Measurements from ENCODE around the gene OXNAD1. TPM values are rescaled to one million over a fixed set of nuclear protein-coding genes. Genes with fewer than 3 reads are reported as not detected.

Gene OXNAD1
- total and polyA plus RNA-seq, 2 donors (not counting 1 experiment from before 2014, with no cell fraction given): 6.4 to 10.4 TPM

DNA sequence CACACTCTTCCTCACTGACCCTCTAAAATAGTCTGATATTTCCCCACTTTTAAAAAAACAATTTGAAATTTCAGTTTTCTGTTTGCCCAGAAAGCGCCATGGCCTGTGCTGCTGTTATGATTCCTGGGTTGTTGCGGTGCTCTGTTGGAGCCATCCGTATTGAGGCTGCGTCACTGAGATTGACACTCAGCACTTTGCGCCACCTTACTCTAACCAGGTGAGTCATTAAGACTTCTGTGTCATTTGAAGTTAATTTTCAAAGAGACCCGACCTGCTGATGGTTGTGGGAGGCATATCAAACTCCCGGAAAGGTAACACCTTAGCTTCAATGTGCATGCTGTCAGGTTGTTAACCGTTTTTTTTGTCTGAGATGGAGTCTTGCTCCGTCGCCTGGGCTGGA is 5.8 kb downstream of the OXNAD1 start:
- Histone ChIP-seq H3K27me3 (ENCODE audit: control insufficient read depth, insufficient read depth, low read length) (no peaks in the 10 kb centered on the region), H3K4me1 (ENCODE audit: control insufficient read depth, extremely low read depth, insufficient read depth, low read length) (peaks cover 2% of the 10 kb centered on the region), H4K20me1 (ENCODE audit: control insufficient read depth, extremely low read depth, insufficient read depth, low read length) (no peaks in the 10 kb centered on the region), H3K4me2 (ENCODE audit: extremely low read depth, insufficient read depth, low read length) (no peak overlapping the region), H3K36me3 (ENCODE audit: control insufficient read depth, insufficient read depth, low read length) (no peaks in the 10 kb centered on the region), H3K9ac (ENCODE audit: insufficient read depth, low read length) (no peak overlapping the region), H3K27ac (ENCODE audit: insufficient read depth, low read length) (no peak overlapping the region), H2AFZ (ENCODE audit: low read length) (no peak overlapping the region), H3K9me3 (ENCODE audit: control insufficient read depth, insufficient read depth, low read depth, low read length) (no peaks in the 10 kb centered on the region), H3K4me3 (replicated peaks in 1 of 4; ENCODE audit: control extremely low read depth in 1 of 4, insufficient read depth in 1 of 4, low read depth in 3 of 4, low read length in 4 of 4) (no peak overlapping the region), H3K79me2 (ENCODE audit: control insufficient read depth, insufficient read depth, low read length) (no peaks in the 10 kb centered on the region)
- TF ChIP-seq, protein P1, sequence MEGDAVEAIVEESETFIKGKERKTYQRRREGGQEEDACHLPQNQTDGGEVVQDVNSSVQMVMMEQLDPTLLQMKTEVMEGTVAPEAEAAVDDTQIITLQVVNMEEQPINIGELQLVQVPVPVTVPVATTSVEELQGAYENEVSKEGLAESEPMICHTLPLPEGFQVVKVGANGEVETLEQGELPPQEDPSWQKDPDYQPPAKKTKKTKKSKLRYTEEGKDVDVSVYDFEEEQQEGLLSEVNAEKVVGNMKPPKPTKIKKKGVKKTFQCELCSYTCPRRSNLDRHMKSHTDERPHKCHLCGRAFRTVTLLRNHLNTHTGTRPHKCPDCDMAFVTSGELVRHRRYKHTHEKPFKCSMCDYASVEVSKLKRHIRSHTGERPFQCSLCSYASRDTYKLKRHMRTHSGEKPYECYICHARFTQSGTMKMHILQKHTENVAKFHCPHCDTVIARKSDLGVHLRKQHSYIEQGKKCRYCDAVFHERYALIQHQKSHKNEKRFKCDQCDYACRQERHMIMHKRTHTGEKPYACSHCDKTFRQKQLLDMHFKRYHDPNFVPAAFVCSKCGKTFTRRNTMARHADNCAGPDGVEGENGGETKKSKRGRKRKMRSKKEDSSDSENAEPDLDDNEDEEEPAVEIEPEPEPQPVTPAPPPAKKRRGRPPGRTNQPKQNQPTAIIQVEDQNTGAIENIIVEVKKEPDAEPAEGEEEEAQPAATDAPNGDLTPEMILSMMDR (conservative IDR thresholded peaks at IDR 0.05 in 1 of 2, IDR thresholded peaks at IDR 0.05 in 1 of 2; ENCODE audit: low read depth in 1 of 2, low read length in 2 of 2): no peak
- no peak for TF ChIP-seq EZH2 (IDR thresholded peaks at IDR 0.05; ENCODE audit: low read length, missing control alignments)
- DNase-seq (ENCODE audit: low read depth in 2 of 2): no peak

DNA sequence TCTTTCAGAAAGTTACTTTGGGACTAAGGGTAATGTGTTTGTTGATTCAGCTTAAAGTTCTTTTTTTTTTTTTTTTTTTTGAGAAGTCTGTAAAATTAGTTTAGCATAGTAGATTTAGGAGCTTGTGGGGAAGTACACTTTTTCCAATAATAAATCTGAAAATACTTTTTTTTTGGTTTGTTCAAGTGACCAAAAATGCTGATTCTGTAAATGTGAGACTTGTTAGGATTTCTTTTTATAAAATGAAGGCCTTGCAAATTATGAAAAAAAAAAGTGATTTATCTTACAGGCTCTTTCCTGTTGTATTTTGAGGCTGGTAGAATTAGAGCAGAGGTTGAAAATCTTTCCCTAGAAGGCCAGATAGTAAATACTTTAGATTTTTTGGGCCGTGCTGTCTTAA is 7.6 kb downstream of the OXNAD1 start:
- no peak overlapping the region for H3K4me3 ChIP-seq (replicated peaks in 1 of 4; ENCODE audit: control extremely low read depth in 1 of 4, insufficient read depth in 1 of 4, low read depth in 3 of 4, low read length in 4 of 4)
- no peaks in the 10 kb centered on the region for H3K79me2 ChIP-seq (ENCODE audit: control insufficient read depth, insufficient read depth, low read length)
- no peaks in the 10 kb centered on the region for H3K4me1 ChIP-seq (ENCODE audit: control insufficient read depth, extremely low read depth, insufficient read depth, low read length)
- H3K9ac ChIP-seq (ENCODE audit: insufficient read depth, low read length): no peak overlapping the region
- no peaks in the 10 kb centered on the region for H3K36me3 ChIP-seq (ENCODE audit: control insufficient read depth, insufficient read depth, low read length)
- no peak for DNase-seq (ENCODE audit: low read depth in 2 of 2)
- H3K4me2 ChIP-seq (ENCODE audit: extremely low read depth, insufficient read depth, low read length): no peak overlapping the region
- no peak overlapping the region for H2AFZ ChIP-seq (ENCODE audit: low read length)
- no peaks in the 10 kb centered on the region for H3K27me3 ChIP-seq (ENCODE audit: control insufficient read depth, insufficient read depth, low read length)
- no peaks in the 10 kb centered on the region for H3K9me3 ChIP-seq (ENCODE audit: control insufficient read depth, insufficient read depth, low read depth, low read length)
- H3K27ac ChIP-seq (ENCODE audit: insufficient read depth, low read length): no peak overlapping the region
- H4K20me1 ChIP-seq (ENCODE audit: control insufficient read depth, extremely low read depth, insufficient read depth, low read length): no peaks in the 10 kb centered on the region
- TF ChIP-seq, protein P1 (conservative IDR thresholded peaks at IDR 0.05 in 1 of 2, IDR thresholded peaks at IDR 0.05 in 1 of 2; ENCODE audit: low read depth in 1 of 2, low read length in 2 of 2): no peak
- TF ChIP-seq EZH2 (IDR thresholded peaks at IDR 0.05; ENCODE audit: low read length, missing control alignments): no peak

DNA sequence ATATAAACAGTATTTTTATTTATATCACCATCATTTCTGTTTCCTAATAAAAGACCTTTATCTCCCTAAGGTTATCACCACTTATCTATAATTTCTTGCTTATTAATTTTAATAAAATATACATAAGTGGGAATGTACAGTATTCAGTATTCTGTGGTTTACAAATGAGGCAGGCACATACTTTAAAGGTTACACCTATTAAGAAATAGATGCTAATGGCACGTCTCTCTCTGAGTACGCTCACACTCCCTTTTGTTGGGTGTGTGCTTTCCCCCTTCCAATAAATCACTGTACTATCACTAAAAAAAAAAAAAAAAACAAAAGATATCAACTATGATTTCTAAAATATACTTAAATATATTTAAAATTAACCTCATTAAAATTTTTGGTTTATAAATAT is 8.9 kb downstream of the OXNAD1 start:
- Histone ChIP-seq H3K36me3 (ENCODE audit: control insufficient read depth, insufficient read depth, low read length) (no peaks in the 10 kb centered on the region), H3K27ac (ENCODE audit: insufficient read depth, low read length) (no peak overlapping the region), H2AFZ (ENCODE audit: low read length) (no peak overlapping the region), H4K20me1 (ENCODE audit: control insufficient read depth, extremely low read depth, insufficient read depth, low read length) (no peaks in the 10 kb centered on the region), H3K4me3 (replicated peaks in 1 of 4; ENCODE audit: control extremely low read depth in 1 of 4, insufficient read depth in 1 of 4, low read depth in 3 of 4, low read length in 4 of 4) (no peak overlapping the region), H3K9ac (ENCODE audit: insufficient read depth, low read length) (no peak overlapping the region), H3K9me3 (ENCODE audit: control insufficient read depth, insufficient read depth, low read depth, low read length) (no peaks in the 10 kb centered on the region), H3K79me2 (ENCODE audit: control insufficient read depth, insufficient read depth, low read length) (no peaks in the 10 kb centered on the region), H3K27me3 (ENCODE audit: control insufficient read depth, insufficient read depth, low read length) (no peaks in the 10 kb centered on the region), H3K4me1 (ENCODE audit: control insufficient read depth, extremely low read depth, insufficient read depth, low read length) (no peaks in the 10 kb centered on the region), H3K4me2 (ENCODE audit: extremely low read depth, insufficient read depth, low read length) (no peak overlapping the region)
- no peak for DNase-seq (ENCODE audit: low read depth in 2 of 2)
- TF ChIP-seq, protein P1 (conservative IDR thresholded peaks at IDR 0.05 in 1 of 2, IDR thresholded peaks at IDR 0.05 in 1 of 2; ENCODE audit: low read depth in 1 of 2, low read length in 2 of 2): no peak
- TF ChIP-seq EZH2 (IDR thresholded peaks at IDR 0.05; ENCODE audit: low read length, missing control alignments): no peak
